Embryonic facial prominence (tissue), 1 donor: ENCODE data around the gene PDZD7.
"Not testable (repeated sequence)": the region's sequence is repeated elsewhere in the genome, so short reads cannot be mapped to it uniquely, and the experiment has no call there.

ENCODE experiments used
- DNase-seq: peaks from one replicate; pipeline ENCODE4 v3.0.0-alpha.2; 2016; ENCODE audit errors: extremely low spot score

Gene PDZD7

GRCh38 chr10:101040851-101041250 lies 9.9 kb upstream of the PDZD7 start:
- no peak for DNase-seq

GRCh38 chr10:101040061-101040460 lies 9.1 kb upstream of the PDZD7 start:
- DNase-seq = no peak

- no peak for DNase-seq
Measured at GRCh38 chr10:101038484-101038883, 7.6 kb upstream of the PDZD7 start.

- no peak for DNase-seq
Measured at GRCh38 chr10:101036726-101037125, 5.8 kb upstream of the PDZD7 start.

GRCh38 chr10:101035916-101036702 lies 5.2 kb upstream of the PDZD7 start:
- no peak for DNase-seq

GRCh38 chr10:101035314-101035713 lies 4.4 kb upstream of the PDZD7 start:
- no peak for DNase-seq

GRCh38 chr10:101034404-101034803 lies 3.5 kb upstream of the PDZD7 start:
- DNase-seq = not testable (repeated sequence)

GRCh38 chr10:101033276-101033675 lies 2.3 kb upstream of the PDZD7 start:
- DNase-seq = no peak

GRCh38 chr10:101032637-101033224 lies 1.8 kb upstream of the PDZD7 start:
- DNase-seq = no peak

GRCh38 chr10:101031796-101032636 lies 1.1 kb upstream of the PDZD7 start:
- DNase-seq = peak; percentile 66

- DNase-seq = no peak
Measured at GRCh38 chr10:101030496-101031127, 317 bp downstream of the PDZD7 start.

- DNase-seq = no peak
Measured at GRCh38 chr10:101029520-101030295, 1.2 kb downstream of the PDZD7 start.

- DNase-seq = no peak
Measured at GRCh38 chr10:101028446-101029337, 2.2 kb downstream of the PDZD7 start.

- DNase-seq = no peak
Measured at GRCh38 chr10:101027106-101027720, 3.7 kb downstream of the PDZD7 start.

GRCh38 chr10:101022967-101023705 lies 7.8 kb downstream of the PDZD7 start:
- no peak for DNase-seq

GRCh38 chr10:101021692-101022251 lies 9.2 kb downstream of the PDZD7 start:
- no peak for DNase-seq

- DNase-seq = no peak
Measured at GRCh38 chr10:101021239-101021638, 9.7 kb downstream of the PDZD7 start.

- no peak for DNase-seq
Measured at GRCh38 chr10:101020427-101021075, 10.4 kb downstream of the PDZD7 start.

GRCh38 chr10:101019440-101019703 lies 11.6 kb downstream of the PDZD7 start:
- DNase-seq = no peak
